Measurements from ENCODE around the gene GSK3B. TPM values are rescaled to one million over a fixed set of nuclear protein-coding genes. Genes with fewer than 3 reads are reported as not detected.

Gene GSK3B
- polyA plus RNA-seq, 1 donor (not counting 4 experiments of a cell fraction or from before 2014, with no cell fraction given), result 73.3 TPM

DNA sequence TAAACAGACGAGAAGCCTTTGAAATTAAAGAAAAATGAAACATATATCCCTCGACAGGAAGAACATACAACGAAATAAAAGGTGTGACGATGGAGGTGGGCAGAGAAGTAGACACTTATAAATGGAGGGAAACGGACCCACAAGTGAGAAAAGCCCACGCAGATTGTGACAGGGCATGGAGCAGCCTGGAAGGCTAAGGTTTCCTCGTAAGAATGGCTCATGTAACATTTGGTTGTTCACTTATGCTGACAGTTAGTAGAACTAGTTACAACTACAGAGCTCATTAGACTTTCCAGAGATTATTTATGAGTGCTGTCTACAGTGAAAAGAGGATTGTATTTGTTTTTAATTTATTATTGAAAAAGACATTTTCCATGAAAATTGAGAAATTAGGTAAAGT is 229.8 kb downstream of the GSK3B start:
- no peaks in the 10 kb centered on the region for H4K20me1 ChIP-seq (ENCODE audit: control insufficient read depth, extremely low read depth, insufficient read depth, low read length)
- no peaks in the 10 kb centered on the region for H3K4me1 ChIP-seq (ENCODE audit: control insufficient read depth, extremely low read depth, insufficient read depth, low read length)
- dilution Hi-C loops (cut with MboI; ENCODE audit: extremely low pct_ligation_motif_present, low sequenced_read_pairs), result no loop called here
- no peak overlapping the region for H3K4me2 ChIP-seq (ENCODE audit: control insufficient read depth, extremely low read depth, insufficient read depth, low read depth, low read length)
- H3K9ac ChIP-seq (ENCODE audit: control insufficient read depth, extremely low read depth, insufficient read depth, low read length), result no peak overlapping the region
- no peak overlapping the region for H2AFZ ChIP-seq (ENCODE audit: control insufficient read depth, low read length)
- H3K36me3 ChIP-seq (ENCODE audit: control insufficient read depth in 2 of 2, extremely low read depth in 1 of 2, insufficient read depth in 2 of 2, low read length in 2 of 2), result peaks cover 13 to 14% of the 10 kb centered on the region in 2 experiments
- H3K27ac ChIP-seq (ENCODE audit: control insufficient read depth, insufficient read depth, low read length), result no peak overlapping the region
- H3K9me3 ChIP-seq (ENCODE audit: control insufficient read depth, low read depth, low read length), result no peaks in the 10 kb centered on the region
- no peak overlapping the region for H3K4me3 ChIP-seq (ENCODE audit: control insufficient read depth in 2 of 3, extremely low read depth in 1 of 3, insufficient read depth in 2 of 3, low read depth in 1 of 3, low read length in 3 of 3)
- H3K27me3 ChIP-seq (ENCODE audit: control insufficient read depth, extremely low read depth, insufficient read depth, low read length), result no peaks in the 10 kb centered on the region
- no peaks in the 10 kb centered on the region for H3K9me1 ChIP-seq (ENCODE audit: control insufficient read depth, extremely low read depth, insufficient read depth, low read length)
- DNase-seq (ENCODE audit: low read depth, low spot score) (no peak), FAIRE-seq (no peak)
- no peak for TF ChIP-seq EZH2 (IDR thresholded peaks at IDR 0.05; ENCODE audit: low read length)
- TF ChIP-seq, protein P1, sequence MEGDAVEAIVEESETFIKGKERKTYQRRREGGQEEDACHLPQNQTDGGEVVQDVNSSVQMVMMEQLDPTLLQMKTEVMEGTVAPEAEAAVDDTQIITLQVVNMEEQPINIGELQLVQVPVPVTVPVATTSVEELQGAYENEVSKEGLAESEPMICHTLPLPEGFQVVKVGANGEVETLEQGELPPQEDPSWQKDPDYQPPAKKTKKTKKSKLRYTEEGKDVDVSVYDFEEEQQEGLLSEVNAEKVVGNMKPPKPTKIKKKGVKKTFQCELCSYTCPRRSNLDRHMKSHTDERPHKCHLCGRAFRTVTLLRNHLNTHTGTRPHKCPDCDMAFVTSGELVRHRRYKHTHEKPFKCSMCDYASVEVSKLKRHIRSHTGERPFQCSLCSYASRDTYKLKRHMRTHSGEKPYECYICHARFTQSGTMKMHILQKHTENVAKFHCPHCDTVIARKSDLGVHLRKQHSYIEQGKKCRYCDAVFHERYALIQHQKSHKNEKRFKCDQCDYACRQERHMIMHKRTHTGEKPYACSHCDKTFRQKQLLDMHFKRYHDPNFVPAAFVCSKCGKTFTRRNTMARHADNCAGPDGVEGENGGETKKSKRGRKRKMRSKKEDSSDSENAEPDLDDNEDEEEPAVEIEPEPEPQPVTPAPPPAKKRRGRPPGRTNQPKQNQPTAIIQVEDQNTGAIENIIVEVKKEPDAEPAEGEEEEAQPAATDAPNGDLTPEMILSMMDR (optimal IDR thresholded peaks at IDR 0.05 in 1 of 3, IDR thresholded peaks at IDR 0.05 in 1 of 3, conservative IDR thresholded peaks at IDR 0.05 in 1 of 3; ENCODE audit: extremely low read depth in 1 of 3, insufficient read depth in 2 of 3, low read length in 3 of 3), result no peak
- H3K79me2 ChIP-seq (ENCODE audit: control insufficient read depth, insufficient read depth, low read length), result peaks cover 9% of the 10 kb centered on the region

DNA sequence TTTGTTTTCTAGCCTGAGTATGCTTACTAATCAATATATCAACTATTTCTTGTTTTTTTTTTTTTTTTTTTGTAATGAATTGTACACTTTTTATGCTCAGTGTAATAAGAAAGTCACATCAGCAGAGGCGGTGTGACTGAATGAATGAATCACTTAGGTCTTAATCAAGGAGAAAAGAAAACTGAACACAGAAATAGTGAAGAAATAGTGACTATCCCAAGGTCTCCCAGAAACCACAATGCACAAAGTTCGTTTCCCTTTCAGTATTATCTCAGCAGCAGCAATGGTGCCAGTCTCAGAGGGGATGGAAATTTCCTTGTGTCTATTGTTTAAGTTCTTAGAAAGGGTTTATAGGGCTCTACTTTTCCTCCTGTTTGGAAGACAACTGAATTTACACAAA is 231.6 kb downstream of the GSK3B start:
- DNase-seq (ENCODE audit: low read depth, low spot score), result no peak
- Histone ChIP-seq H3K27me3 (ENCODE audit: control insufficient read depth, extremely low read depth, insufficient read depth, low read length) (no peaks in the 10 kb centered on the region), H4K20me1 (ENCODE audit: control insufficient read depth, extremely low read depth, insufficient read depth, low read length) (no peaks in the 10 kb centered on the region), H3K9me1 (ENCODE audit: control insufficient read depth, extremely low read depth, insufficient read depth, low read length) (no peaks in the 10 kb centered on the region), H3K79me2 (ENCODE audit: control insufficient read depth, insufficient read depth, low read length) (peaks cover 6% of the 10 kb centered on the region), H3K36me3 (ENCODE audit: control insufficient read depth in 2 of 2, extremely low read depth in 1 of 2, insufficient read depth in 2 of 2, low read length in 2 of 2) (peaks cover 13 to 17% of the 10 kb centered on the region in 2 experiments), H3K4me2 (ENCODE audit: control insufficient read depth, extremely low read depth, insufficient read depth, low read depth, low read length) (no peak overlapping the region), H3K4me1 (ENCODE audit: control insufficient read depth, extremely low read depth, insufficient read depth, low read length) (no peaks in the 10 kb centered on the region), H3K4me3 (ENCODE audit: control insufficient read depth in 2 of 3, extremely low read depth in 1 of 3, insufficient read depth in 2 of 3, low read depth in 1 of 3, low read length in 3 of 3) (no peak overlapping the region), H3K9ac (ENCODE audit: control insufficient read depth, extremely low read depth, insufficient read depth, low read length) (no peak overlapping the region), H3K9me3 (ENCODE audit: control insufficient read depth, low read depth, low read length) (no peaks in the 10 kb centered on the region), H3K27ac (ENCODE audit: control insufficient read depth, insufficient read depth, low read length) (no peak overlapping the region), H2AFZ (ENCODE audit: control insufficient read depth, low read length) (no peak overlapping the region)
- no peak for FAIRE-seq
- dilution Hi-C loops (cut with MboI; ENCODE audit: extremely low pct_ligation_motif_present, low sequenced_read_pairs), result no loop called here
- TF ChIP-seq EZH2 (IDR thresholded peaks at IDR 0.05; ENCODE audit: low read length), result no peak
- TF ChIP-seq, protein P1 (optimal IDR thresholded peaks at IDR 0.05 in 1 of 3, IDR thresholded peaks at IDR 0.05 in 1 of 3, conservative IDR thresholded peaks at IDR 0.05 in 1 of 3; ENCODE audit: extremely low read depth in 1 of 3, insufficient read depth in 2 of 3, low read length in 3 of 3), result no peak
